SK-N-SH treated with all-trans-retinoic acid at 6 μM for 48 hours (cell line): ENCODE data around the gene SLC6A9.

Experiments
- ATAC-seq: fragments of 200-7000 bp; cut with Tn5 transposase; 3 replicates; pipeline ENCODE4 v1.9.1; 2020; ENCODE audit warnings: mild to moderate bottlenecking, moderate library complexity
- ARNTL ChIP-seq: fragments of 450-650 bp; formaldehyde crosslinking; IDR thresholded peaks from 2 replicates; pipeline ENCODE4 v1.5.0; 2020; ENCODE audit warnings: low read depth, mild to moderate bottlenecking, moderate library complexity, borderline replicate concordance
- BACH2 ChIP-seq: fragments of 250-450 bp; sonication (Bioruptor Pico); IDR thresholded peaks from 2 replicates; pipeline ENCODE4 v1.9.0; 2021; ENCODE audit warnings: mild to moderate bottlenecking, borderline replicate concordance
- CREB5 ChIP-seq: fragments of 250-450 bp; sonication (Bioruptor Pico); IDR thresholded peaks from 2 replicates; pipeline ENCODE4 v1.5.1; 2020; ENCODE audit warnings: low read depth, mild to moderate bottlenecking, moderate library complexity
- CSDC2 ChIP-seq: fragments of 250-450 bp; sonication (Bioruptor Pico); IDR thresholded peaks from 2 replicates; pipeline ENCODE4 v1.5.0; 2020; ENCODE audit warnings: mild to moderate bottlenecking, moderate library complexity
- ESRRG ChIP-seq: fragments of 250-450 bp; sonication (Bioruptor Pico); IDR thresholded peaks from 2 replicates; pipeline ENCODE4 v1.6.1; 2021; ENCODE audit warnings: mild to moderate bottlenecking
- ISL1 ChIP-seq: fragments of 250-450 bp; sonication (Bioruptor Pico); IDR thresholded peaks from 2 replicates; pipeline ENCODE4 v2.1.2; 2022; ENCODE audit warnings: mild to moderate bottlenecking, moderate library complexity
- OSR1 ChIP-seq: fragments of 250-450 bp; sonication (Bioruptor Pico); IDR thresholded peaks from 2 replicates; pipeline ENCODE4 v1.8.0; 2022; ENCODE audit warnings: moderate library complexity, mild to moderate bottlenecking, inconsistent platforms
- POU6F1 ChIP-seq: fragments of 250-450 bp; sonication (Bioruptor Pico); IDR thresholded peaks from 2 replicates; pipeline ENCODE4 v1.8.0; 2021; ENCODE audit warnings: low read depth, mild to moderate bottlenecking, moderate library complexity, borderline replicate concordance
- PPARA ChIP-seq: fragments of 250-450 bp; sonication (Bioruptor Pico); IDR thresholded peaks from 2 replicates; pipeline ENCODE4 v1.5.0; 2020; ENCODE audit warnings: mild to moderate bottlenecking, borderline replicate concordance
- SNAI2 ChIP-seq: fragments of 250-450 bp; sonication (Bioruptor Pico); IDR thresholded peaks from 2 replicates; pipeline ENCODE4 v1.5.0; 2020; ENCODE audit warnings: mild to moderate bottlenecking, moderate library complexity
- TCF4 ChIP-seq: fragments of 250-450 bp; sonication (Bioruptor Pico); IDR thresholded peaks from 2 replicates; pipeline ENCODE4 v1.8.0; 2021; ENCODE audit warnings: mild to moderate bottlenecking, moderate library complexity, borderline replicate concordance
- TOX ChIP-seq: fragments of 250-450 bp; sonication (Bioruptor Pico); IDR thresholded peaks from 2 replicates; pipeline ENCODE4 v1.8.0; 2021; ENCODE audit warnings: mild to moderate bottlenecking, moderate library complexity, borderline replicate concordance
- ZC3H10 ChIP-seq: fragments of 250-450 bp; sonication (Bioruptor Pico); IDR thresholded peaks from 2 replicates; pipeline ENCODE4 v1.5.1; 2021; ENCODE audit warnings: mild to moderate bottlenecking, moderate library complexity
- ZFP3 ChIP-seq: fragments of 250-450 bp; sonication (Bioruptor Pico); IDR thresholded peaks from 2 replicates; pipeline ENCODE4 v1.5.0; 2020; ENCODE audit warnings: mild to moderate bottlenecking, moderate library complexity
- ZFP30 ChIP-seq: fragments of 450-650 bp; formaldehyde crosslinking; IDR thresholded peaks from 2 replicates; pipeline ENCODE4 v1.5.0; 2022; ENCODE audit warnings: mild to moderate bottlenecking, moderate library complexity
- ZNF565 ChIP-seq: fragments of 450-650 bp; formaldehyde crosslinking; conservative IDR thresholded peaks from 2 replicates; pipeline ENCODE4 v1.5.0; 2020; ENCODE audit warnings: low read depth, mild to moderate bottlenecking, moderate library complexity
- ZNF70 ChIP-seq: fragments of 450-650 bp; formaldehyde crosslinking; IDR thresholded peaks from 2 replicates; pipeline ENCODE4 v1.5.0; 2020; ENCODE audit warnings: mild to moderate bottlenecking, moderate library complexity
- ZNF8 ChIP-seq: fragments of 450-650 bp; formaldehyde crosslinking; IDR thresholded peaks from 2 replicates; pipeline ENCODE4 v1.5.0; 2020; ENCODE audit warnings: mild to moderate bottlenecking, moderate library complexity
- TF ChIP-seq, protein P1 (sequence below): fragments of 250-450 bp; sonication (Bioruptor Pico); IDR thresholded peaks from 2 replicates; pipeline ENCODE4 v1.8.0; 2020; ENCODE audit warnings: mild to moderate bottlenecking, moderate library complexity, borderline replicate concordance
- TF ChIP-seq, protein P2 (sequence below): fragments of 250-450 bp; sonication (Bioruptor Pico); IDR thresholded peaks from 2 replicates; pipeline ENCODE4 v1.5.0; 2020; ENCODE audit warnings: mild to moderate bottlenecking, moderate library complexity
- TF ChIP-seq, protein P3 (sequence below): fragments of 250-450 bp; sonication (Bioruptor Pico); IDR thresholded peaks from 2 replicates; pipeline ENCODE4 v1.5.1; 2021; ENCODE audit warnings: mild to moderate bottlenecking, moderate library complexity

The SLC6A9 gene

GRCh38 chr1:44036409-44037139 is 5.3 kb upstream of the SLC6A9 start:
- peak; percentile 85 for ATAC-seq
- TF ChIP-seq ARNTL (CRISPR knock-in tag) (no peak), CREB5 (CRISPR knock-in tag) (no peak), CSDC2 (no peak)
- TF ChIP-seq, protein P1, sequence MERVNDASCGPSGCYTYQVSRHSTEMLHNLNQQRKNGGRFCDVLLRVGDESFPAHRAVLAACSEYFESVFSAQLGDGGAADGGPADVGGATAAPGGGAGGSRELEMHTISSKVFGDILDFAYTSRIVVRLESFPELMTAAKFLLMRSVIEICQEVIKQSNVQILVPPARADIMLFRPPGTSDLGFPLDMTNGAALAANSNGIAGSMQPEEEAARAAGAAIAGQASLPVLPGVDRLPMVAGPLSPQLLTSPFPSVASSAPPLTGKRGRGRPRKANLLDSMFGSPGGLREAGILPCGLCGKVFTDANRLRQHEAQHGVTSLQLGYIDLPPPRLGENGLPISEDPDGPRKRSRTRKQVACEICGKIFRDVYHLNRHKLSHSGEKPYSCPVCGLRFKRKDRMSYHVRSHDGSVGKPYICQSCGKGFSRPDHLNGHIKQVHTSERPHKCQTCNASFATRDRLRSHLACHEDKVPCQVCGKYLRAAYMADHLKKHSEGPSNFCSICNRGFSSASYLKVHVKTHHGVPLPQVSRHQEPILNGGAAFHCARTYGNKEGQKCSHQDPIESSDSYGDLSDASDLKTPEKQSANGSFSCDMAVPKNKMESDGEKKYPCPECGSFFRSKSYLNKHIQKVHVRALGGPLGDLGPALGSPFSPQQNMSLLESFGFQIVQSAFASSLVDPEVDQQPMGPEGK = no peak
- TF ChIP-seq, all 23 proteins: peak for 0

GRCh38 chr1:44035726-44036408 is 4.6 kb upstream of the SLC6A9 start:
- ATAC-seq = peak; percentile 3; the same call in 1 of the 3 replicates
- TF ChIP-seq ZNF565 (CRISPR knock-in tag) (no peak), ZNF70 (no peak), BACH2 (no peak), ISL1 (CRISPR knock-in tag) (no peak), POU6F1 (no peak), TCF4 (CRISPR knock-in tag) (no peak), CSDC2 (no peak), ZC3H10 (no peak), ESRRG (CRISPR knock-in tag) (no peak), CREB5 (CRISPR knock-in tag) (no peak), ZFP30 (CRISPR knock-in tag) (no peak), PPARA (no peak), ZFP3 (CRISPR knock-in tag) (no peak), SNAI2 (CRISPR knock-in tag) (no peak), TOX (CRISPR knock-in tag) (no peak), ZNF8 (CRISPR knock-in tag) (no peak), OSR1 (CRISPR knock-in tag) (no peak)
- TF ChIP-seq, protein P2, sequence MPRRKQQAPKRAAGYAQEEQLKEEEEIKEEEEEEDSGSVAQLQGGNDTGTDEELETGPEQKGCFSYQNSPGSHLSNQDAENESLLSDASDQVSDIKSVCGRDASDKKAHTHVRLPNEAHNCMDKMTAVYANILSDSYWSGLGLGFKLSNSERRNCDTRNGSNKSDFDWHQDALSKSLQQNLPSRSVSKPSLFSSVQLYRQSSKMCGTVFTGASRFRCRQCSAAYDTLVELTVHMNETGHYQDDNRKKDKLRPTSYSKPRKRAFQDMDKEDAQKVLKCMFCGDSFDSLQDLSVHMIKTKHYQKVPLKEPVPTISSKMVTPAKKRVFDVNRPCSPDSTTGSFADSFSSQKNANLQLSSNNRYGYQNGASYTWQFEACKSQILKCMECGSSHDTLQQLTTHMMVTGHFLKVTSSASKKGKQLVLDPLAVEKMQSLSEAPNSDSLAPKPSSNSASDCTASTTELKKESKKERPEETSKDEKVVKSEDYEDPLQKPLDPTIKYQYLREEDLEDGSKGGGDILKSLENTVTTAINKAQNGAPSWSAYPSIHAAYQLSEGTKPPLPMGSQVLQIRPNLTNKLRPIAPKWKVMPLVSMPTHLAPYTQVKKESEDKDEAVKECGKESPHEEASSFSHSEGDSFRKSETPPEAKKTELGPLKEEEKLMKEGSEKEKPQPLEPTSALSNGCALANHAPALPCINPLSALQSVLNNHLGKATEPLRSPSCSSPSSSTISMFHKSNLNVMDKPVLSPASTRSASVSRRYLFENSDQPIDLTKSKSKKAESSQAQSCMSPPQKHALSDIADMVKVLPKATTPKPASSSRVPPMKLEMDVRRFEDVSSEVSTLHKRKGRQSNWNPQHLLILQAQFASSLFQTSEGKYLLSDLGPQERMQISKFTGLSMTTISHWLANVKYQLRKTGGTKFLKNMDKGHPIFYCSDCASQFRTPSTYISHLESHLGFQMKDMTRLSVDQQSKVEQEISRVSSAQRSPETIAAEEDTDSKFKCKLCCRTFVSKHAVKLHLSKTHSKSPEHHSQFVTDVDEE (CRISPR knock-in tag) = no peak
- TF ChIP-seq, protein P3, sequence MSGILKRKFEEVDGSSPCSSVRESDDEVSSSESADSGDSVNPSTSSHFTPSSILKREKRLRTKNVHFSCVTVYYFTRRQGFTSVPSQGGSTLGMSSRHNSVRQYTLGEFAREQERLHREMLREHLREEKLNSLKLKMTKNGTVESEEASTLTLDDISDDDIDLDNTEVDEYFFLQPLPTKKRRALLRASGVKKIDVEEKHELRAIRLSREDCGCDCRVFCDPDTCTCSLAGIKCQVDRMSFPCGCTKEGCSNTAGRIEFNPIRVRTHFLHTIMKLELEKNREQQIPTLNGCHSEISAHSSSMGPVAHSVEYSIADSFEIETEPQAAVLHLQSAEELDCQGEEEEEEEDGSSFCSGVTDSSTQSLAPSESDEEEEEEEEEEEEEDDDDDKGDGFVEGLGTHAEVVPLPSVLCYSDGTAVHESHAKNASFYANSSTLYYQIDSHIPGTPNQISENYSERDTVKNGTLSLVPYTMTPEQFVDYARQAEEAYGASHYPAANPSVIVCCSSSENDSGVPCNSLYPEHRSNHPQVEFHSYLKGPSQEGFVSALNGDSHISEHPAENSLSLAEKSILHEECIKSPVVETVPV (CRISPR knock-in tag) = no peak
